ENCODE measurements around the gene SIN3B. TPM values are rescaled to one million over a fixed set of nuclear protein-coding genes. Genes with fewer than 3 reads are reported as not detected.
A peak's percentile ranks its signal among the peaks of the same experiment; 100 is the strongest.

The SIN3B gene
- total and polyA plus RNA-seq, 9 of the 15 experiments (the other 6 are each of a cell fraction or from before 2014, with no cell fraction given), result 0.51 to 34.2 (median 14.3) TPM

DNA sequence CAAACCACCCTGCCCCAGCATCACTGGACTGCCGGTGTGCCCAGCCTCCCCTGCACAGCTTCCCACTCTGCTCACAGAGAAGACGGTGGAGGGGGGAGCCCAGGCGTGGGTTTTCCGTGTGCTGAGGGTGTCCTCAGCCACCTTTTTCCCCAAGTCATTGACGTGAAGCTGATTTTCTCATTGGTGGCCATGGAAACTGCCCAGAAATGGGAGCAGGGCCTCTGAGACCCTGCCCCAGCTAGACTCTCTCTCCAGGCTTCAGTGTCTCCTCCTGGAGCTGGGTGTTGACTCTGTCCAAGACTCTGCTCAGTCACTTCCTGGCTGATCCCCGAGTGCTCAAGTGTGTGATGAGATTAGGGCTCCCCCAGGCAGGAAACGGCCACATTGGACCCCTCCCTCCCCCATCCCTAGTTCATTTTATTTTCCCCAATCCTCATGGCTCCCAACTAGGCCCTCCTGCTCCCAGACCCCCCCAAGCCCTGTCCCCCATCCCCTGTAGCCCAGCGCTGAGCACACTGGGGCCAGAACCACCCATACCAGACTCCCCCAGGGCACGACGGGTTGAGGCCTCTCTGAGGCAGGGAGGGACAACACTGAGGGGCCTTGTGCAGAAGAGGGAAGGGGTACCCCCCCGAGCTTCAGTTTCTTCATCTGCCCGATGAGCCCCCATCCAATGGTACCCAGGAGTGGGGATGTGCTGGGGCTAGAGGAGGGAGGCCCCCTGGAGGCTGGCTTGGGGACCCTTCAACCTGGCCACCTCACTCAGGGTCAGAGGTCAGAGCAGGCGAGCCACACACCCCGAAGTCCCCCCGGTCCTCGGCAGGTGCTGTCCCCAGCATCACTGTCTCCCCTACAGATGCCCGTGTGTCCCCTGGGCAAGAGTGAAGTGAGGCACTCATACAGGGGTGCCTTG lies 58.4 kb downstream of the SIN3B start (continued):
- TF ChIP-seq ZFX (CRISPR knock-in tag; IDR thresholded peaks at IDR 0.05), result no peak; the same call in 1 of the 2 replicates
- no peak for TF ChIP-seq DNMT1 (IDR thresholded peaks at IDR 0.05)
- peak in 1 of 2 experiments; percentile 14; a peak in 1 of 4 replicates for TF ChIP-seq TBL1XR1 (IDR thresholded peaks at IDR 0.05; ENCODE audit: low read length in 2 of 2)
- TF ChIP-seq FOXK2 (conservative IDR thresholded peaks at IDR 0.05 in 1 of 2, IDR thresholded peaks at IDR 0.05 in 1 of 2; ENCODE audit: low read depth in 2 of 2), result peak; percentile 70 to 85
- TF ChIP-seq, protein P1, sequence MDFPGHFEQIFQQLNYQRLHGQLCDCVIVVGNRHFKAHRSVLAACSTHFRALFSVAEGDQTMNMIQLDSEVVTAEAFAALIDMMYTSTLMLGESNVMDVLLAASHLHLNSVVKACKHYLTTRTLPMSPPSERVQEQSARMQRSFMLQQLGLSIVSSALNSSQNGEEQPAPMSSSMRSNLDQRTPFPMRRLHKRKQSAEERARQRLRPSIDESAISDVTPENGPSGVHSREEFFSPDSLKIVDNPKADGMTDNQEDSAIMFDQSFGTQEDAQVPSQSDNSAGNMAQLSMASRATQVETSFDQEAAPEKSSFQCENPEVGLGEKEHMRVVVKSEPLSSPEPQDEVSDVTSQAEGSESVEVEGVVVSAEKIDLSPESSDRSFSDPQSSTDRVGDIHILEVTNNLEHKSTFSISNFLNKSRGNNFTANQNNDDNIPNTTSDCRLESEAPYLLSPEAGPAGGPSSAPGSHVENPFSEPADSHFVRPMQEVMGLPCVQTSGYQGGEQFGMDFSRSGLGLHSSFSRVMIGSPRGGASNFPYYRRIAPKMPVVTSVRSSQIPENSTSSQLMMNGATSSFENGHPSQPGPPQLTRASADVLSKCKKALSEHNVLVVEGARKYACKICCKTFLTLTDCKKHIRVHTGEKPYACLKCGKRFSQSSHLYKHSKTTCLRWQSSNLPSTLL (IDR thresholded peaks at IDR 0.05), result no peak
- TF ChIP-seq EGR1 (conservative IDR thresholded peaks at IDR 0.05), result no peak
- TF ChIP-seq NR3C1 (CRISPR knock-in tag; IDR thresholded peaks at IDR 0.05), result no peak
- TF ChIP-seq, protein P2, sequence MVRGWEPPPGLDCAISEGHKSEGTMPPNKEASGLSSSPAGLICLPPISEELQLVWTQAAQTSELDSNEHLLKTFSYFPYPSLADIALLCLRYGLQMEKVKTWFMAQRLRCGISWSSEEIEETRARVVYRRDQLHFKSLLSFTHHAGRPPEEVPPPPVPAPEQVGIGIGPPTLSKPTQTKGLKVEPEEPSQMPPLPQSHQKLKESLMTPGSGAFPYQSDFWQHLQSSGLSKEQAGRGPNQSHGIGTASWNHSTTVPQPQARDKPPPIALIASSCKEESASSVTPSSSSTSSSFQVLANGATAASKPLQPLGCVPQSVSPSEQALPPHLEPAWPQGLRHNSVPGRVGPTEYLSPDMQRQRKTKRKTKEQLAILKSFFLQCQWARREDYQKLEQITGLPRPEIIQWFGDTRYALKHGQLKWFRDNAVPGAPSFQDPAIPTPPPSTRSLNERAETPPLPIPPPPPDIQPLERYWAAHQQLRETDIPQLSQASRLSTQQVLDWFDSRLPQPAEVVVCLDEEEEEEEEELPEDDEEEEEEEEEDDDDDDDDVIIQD (CRISPR knock-in tag; IDR thresholded peaks at IDR 0.05), result no peak
- TF ChIP-seq, protein P3, sequence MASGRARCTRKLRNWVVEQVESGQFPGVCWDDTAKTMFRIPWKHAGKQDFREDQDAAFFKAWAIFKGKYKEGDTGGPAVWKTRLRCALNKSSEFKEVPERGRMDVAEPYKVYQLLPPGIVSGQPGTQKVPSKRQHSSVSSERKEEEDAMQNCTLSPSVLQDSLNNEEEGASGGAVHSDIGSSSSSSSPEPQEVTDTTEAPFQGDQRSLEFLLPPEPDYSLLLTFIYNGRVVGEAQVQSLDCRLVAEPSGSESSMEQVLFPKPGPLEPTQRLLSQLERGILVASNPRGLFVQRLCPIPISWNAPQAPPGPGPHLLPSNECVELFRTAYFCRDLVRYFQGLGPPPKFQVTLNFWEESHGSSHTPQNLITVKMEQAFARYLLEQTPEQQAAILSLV (tag; IDR thresholded peaks at IDR 0.05), result no peak
- TF ChIP-seq, protein P4, sequence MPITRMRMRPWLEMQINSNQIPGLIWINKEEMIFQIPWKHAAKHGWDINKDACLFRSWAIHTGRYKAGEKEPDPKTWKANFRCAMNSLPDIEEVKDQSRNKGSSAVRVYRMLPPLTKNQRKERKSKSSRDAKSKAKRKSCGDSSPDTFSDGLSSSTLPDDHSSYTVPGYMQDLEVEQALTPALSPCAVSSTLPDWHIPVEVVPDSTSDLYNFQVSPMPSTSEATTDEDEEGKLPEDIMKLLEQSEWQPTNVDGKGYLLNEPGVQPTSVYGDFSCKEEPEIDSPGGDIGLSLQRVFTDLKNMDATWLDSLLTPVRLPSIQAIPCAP (CRISPR knock-in tag; IDR thresholded peaks at IDR 0.05; ENCODE audit: borderline replicate concordance), result no peak
- TF ChIP-seq, protein P5, sequence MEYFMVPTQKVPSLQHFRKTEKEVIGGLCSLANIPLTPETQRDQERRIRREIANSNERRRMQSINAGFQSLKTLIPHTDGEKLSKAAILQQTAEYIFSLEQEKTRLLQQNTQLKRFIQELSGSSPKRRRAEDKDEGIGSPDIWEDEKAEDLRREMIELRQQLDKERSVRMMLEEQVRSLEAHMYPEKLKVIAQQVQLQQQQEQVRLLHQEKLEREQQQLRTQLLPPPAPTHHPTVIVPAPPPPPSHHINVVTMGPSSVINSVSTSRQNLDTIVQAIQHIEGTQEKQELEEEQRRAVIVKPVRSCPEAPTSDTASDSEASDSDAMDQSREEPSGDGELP (CRISPR knock-in tag; IDR thresholded peaks at IDR 0.05; ENCODE audit: borderline replicate concordance), result peak; percentile 6; the same call in 1 of the 2 replicates
- TF ChIP-seq, protein P6, sequence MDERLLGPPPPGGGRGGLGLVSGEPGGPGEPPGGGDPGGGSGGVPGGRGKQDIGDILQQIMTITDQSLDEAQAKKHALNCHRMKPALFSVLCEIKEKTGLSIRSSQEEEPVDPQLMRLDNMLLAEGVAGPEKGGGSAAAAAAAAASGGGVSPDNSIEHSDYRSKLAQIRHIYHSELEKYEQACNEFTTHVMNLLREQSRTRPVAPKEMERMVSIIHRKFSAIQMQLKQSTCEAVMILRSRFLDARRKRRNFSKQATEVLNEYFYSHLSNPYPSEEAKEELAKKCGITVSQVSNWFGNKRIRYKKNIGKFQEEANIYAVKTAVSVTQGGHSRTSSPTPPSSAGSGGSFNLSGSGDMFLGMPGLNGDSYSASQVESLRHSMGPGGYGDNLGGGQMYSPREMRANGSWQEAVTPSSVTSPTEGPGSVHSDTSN (CRISPR knock-in tag; IDR thresholded peaks at IDR 0.05; ENCODE audit: low read depth), result no peak
- TF ChIP-seq, protein P6 (tag; conservative IDR thresholded peaks at IDR 0.05; ENCODE audit: low read depth), result no peak
- TF ChIP-seq BMI1 (IDR thresholded peaks at IDR 0.05; ENCODE audit: low read length), result no peak
- TF ChIP-seq, protein P7, sequence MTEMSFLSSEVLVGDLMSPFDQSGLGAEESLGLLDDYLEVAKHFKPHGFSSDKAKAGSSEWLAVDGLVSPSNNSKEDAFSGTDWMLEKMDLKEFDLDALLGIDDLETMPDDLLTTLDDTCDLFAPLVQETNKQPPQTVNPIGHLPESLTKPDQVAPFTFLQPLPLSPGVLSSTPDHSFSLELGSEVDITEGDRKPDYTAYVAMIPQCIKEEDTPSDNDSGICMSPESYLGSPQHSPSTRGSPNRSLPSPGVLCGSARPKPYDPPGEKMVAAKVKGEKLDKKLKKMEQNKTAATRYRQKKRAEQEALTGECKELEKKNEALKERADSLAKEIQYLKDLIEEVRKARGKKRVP (CRISPR knock-in tag; IDR thresholded peaks at IDR 0.05), result no peak; the same call in 1 of the 2 replicates
